GM23338 (cell line): ENCODE measurements around the gene SYNJ2BP.
A peak's percentile ranks its signal among the peaks of the same experiment; 100 is the strongest.

ENCODE experiments used
- CREB1 ChIP-seq: fragments of 250-450 bp; sonication (Bioruptor Pico); IDR thresholded peaks from 2 replicates; pipeline ENCODE4 v1.5.0; 2020; ENCODE audit warnings: low read depth, mild to moderate bottlenecking, moderate library complexity
- EZH2 ChIP-seq: fragments of 200-600 bp; sonication (generic); IDR thresholded peaks from one replicate; pipeline ENCODE4 v1.8.0; 2017; ENCODE audit warnings: antibody characterized with exemption, mild to moderate bottlenecking, low read depth; ENCODE audit not compliant: unreplicated experiment
- EZH2phosphoT487 ChIP-seq: fragments of 200-600 bp; sonication (generic); IDR thresholded peaks from one replicate; pipeline ENCODE4 v1.8.1; 2018; ENCODE audit warnings: antibody characterized with exemption; ENCODE audit not compliant: unreplicated experiment
- POLR2AphosphoS5 ChIP-seq: IDR thresholded peaks from 2 replicates; pipeline ENCODE4 v1.6.1; 2016; ENCODE audit warnings: antibody characterized with exemption, low read depth
- TF ChIP-seq, protein P1 (sequence below), 2 experiments: fragments of 200-600 bp in 1 of 2; sonication (generic) in 1 of 2; conservative IDR thresholded peaks; 2 replicates each; pipeline versions ENCODE4 v1.5.1 to v1.6.1; 2016 to 2017; ENCODE audit warnings: antibody characterized with exemption in 2 of 2, low read depth in 2 of 2, mild to moderate bottlenecking in 2 of 2, moderate library complexity in 1 of 2

DNA sequence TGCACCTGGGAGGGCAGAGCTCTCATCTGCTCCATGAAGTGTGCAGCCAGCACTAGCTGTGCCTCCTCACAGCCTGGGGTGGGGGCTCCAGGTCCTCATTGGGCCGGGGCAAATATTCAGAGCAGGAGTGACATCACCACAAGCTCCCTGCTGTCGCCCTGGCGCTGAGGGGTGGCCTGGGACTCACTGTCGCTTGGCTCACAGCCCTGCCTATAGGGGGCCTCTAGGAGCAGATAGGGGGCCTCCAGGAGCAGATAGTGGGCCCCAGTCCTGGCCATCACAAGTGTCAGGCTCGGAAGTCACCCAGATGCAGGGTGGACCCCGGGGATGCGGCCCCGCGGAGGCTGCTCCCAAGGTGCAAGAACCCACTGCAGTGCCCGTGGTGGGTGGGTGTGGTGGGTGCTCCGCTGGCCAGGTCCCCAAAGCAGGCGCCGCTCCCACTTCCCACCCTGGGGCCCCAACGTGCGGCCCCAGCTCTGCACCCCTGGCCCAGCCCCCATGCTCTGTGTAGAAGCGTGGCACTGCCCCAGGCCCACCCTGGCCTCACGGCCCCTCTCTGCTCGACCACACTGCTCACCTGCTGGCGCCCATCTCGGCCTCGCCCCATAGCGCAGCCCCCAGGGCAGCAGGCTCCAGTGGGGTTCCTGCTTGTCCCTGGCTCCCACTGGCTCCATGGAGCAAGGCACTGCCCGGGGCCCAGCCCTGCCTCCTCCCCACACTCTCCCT lies 18.0 kb downstream of the SYNJ2BP start:
- TF ChIP-seq EZH2 (no peak), POLR2AphosphoS5 (no peak), EZH2phosphoT487 (no peak), CREB1 (CRISPR knock-in tag) (no peak)
- TF ChIP-seq, protein P1, sequence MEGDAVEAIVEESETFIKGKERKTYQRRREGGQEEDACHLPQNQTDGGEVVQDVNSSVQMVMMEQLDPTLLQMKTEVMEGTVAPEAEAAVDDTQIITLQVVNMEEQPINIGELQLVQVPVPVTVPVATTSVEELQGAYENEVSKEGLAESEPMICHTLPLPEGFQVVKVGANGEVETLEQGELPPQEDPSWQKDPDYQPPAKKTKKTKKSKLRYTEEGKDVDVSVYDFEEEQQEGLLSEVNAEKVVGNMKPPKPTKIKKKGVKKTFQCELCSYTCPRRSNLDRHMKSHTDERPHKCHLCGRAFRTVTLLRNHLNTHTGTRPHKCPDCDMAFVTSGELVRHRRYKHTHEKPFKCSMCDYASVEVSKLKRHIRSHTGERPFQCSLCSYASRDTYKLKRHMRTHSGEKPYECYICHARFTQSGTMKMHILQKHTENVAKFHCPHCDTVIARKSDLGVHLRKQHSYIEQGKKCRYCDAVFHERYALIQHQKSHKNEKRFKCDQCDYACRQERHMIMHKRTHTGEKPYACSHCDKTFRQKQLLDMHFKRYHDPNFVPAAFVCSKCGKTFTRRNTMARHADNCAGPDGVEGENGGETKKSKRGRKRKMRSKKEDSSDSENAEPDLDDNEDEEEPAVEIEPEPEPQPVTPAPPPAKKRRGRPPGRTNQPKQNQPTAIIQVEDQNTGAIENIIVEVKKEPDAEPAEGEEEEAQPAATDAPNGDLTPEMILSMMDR (conservative IDR thresholded peaks at IDR 0.05; ENCODE audit: low read depth in 2 of 2): peak in 1 of 2 experiments; percentile 7; a peak in 1 of 4 replicates
